Right hindlimb (tissue), 1 donor: Measurements from ENCODE around the gene LEMD3.

ENCODE experiments used
- DNase-seq: peaks from one replicate; pipeline ENCODE4 v3.0.0-alpha.2; 2018

LEMD3 gene

GRCh38 chr12:65170209-65170881, 962 bp downstream of the LEMD3 start:
- DNase-seq: peak; percentile 64

DNA sequence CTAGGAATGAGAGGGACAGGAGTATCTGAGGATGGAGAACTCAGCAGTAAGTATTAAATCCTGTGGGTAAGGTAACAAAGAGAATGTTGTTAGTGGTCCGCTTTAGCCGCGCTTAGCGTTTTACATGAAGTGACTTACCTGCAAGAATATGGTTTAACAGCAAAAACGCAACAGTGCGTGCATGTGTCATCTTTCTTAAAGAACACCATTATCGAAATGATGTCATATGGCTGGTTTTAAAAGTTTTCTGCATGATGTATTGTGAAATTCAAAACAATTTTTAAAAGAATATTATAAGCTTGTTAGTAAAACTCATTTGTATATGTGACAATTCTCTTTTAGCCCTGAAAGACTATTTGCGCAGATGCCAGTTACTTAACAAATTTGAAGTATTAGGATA, 1.7 kb downstream of the LEMD3 start:
- no peak for DNase-seq

DNA sequence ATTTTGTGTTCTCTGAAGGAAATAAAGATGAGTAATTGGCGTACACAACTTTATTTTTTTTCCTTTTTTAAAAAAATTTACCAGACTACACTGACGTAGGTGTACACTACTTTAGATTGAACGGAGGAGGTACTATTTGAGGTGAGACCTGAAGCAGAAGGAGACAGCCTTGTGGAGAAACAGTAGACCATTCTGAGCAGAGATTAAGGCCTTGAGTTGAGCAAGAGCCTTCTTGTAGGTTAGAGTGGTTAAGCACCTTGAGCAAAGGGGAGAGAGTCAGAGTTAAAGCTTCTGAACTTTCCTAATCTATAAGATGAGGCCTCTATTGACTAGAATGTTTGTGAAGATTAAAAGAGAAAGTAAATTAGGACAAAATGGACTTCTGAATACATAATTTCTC, 2.5 kb downstream of the LEMD3 start:
- DNase-seq: no peak

GRCh38 chr12:65175385-65175784, 6.0 kb downstream of the LEMD3 start:
- DNase-seq: no peak

DNA sequence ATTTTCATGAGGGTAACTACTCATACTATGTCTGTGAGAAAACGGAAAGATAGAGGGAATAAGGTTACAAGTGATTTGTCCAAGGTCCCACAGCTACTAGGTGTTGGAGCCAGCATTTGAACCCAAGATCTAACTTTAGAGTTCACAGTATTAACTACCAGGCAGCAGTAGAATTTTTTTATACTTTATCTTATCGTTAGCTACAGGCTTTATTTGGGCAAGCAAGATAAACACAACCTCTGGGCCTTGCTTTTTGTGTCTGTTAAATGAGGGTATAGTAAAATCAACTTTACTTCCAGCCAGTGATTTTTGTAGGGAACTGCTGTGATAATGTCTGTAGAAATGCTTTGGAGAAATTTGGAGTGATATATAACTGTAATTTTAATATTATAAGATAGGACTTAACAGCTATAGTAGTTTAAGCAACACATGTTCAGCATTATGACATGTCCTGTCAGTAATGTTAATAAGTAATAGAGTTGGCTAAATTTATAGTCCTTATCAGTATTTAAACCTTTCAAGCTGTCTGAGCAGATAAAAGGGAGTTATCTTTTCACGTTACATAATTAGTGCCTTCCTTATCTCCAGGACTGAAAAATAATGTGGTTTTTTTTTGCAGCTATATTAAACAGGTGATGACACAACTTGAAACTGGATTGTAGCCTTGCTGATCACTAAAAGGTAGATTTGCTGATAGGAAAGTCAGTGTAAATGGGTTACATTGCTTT, 12.8 kb downstream of the LEMD3 start:
- DNase-seq: no peak

GRCh38 chr12:65184176-65184857, 14.9 kb downstream of the LEMD3 start:
- DNase-seq: no peak

- DNase-seq: no peak
These were observed 15.5 kb downstream of the LEMD3 start for GRCh38 chr12:65184858-65185229.

DNA sequence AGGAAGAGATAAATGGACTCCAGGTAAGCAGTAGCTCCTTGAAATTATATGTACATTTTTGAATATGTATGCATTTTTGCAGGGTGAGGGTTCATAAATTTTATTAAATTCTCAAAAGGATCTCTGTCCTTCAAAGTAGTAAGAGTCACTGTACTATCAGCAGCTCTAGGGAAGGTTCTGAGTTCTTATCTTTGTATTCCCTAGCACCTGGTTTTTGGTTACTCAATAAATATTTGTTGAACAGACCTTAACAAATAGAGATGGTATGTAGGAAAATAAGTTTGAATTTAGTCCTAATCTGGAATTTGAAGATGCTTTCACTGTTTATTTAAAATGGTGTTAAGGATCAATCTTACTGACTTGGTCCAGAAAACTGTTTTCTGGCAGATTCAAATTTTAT, 18.3 kb downstream of the LEMD3 start:
- no peak for DNase-seq

- DNase-seq: no peak
These were observed 18.9 kb downstream of the LEMD3 start for GRCh38 chr12:65188179-65188701.

DNA sequence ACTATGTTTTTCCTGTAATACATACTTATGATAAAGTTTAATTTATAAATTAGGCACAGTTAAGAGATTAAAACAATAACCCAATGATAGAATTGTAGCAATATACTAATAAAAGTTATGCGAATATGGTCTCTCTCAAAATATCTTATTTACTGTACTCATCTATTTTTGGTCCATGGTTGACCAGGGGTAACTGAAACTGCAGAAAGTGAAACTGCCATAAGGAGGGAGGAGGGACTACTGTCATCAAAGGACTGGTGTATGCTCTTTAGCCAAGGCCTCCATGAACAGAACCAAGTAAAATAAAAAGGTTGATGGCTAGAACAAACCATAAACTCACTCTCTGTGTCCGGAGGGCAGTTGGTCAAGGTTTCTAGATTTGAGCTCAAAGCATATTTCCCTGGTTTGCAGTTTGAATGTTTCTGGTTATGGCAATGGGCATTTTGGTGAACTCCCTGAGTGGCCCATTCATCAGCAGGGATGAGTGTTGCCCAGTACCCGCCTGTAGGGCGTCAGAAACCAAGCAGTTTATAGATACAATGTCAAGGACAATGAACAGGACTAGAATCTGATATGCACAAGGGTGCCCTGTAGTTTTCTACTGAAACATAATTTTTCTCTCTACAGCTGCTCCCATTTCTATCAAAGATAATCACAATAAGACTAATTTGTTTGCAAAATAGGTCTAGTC, 19.8 kb downstream of the LEMD3 start:
- no peak for DNase-seq

DNA sequence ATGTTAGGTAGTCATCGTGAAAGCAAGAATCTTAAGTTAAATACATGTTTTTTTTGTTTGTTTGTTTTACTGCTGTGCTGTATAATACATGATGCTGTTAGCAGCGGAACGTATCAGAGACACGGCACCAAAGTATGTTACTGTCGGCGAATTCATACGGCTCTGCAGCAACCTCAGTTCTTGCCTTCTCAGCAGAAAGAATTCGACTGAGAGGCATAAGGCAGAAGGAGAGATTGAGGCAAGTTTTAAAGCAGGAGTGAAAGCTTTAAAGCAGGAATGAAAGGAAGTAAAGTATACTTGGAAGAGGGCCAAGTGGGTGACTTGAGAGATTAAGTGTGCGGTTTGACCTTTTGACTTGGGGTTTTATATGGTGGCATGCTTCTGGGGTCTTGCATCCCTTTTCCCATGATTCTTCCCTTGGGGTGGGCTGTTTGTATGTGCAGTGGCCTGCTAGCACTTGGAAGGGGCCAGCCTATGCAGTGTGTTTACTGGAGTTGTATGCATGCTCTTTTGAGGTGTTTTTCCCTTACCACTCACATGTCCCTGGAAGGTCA, 23.7 kb downstream of the LEMD3 start:
- no peak for DNase-seq

GRCh38 chr12:65194949-65195348, 25.6 kb downstream of the LEMD3 start:
- no peak for DNase-seq

DNA sequence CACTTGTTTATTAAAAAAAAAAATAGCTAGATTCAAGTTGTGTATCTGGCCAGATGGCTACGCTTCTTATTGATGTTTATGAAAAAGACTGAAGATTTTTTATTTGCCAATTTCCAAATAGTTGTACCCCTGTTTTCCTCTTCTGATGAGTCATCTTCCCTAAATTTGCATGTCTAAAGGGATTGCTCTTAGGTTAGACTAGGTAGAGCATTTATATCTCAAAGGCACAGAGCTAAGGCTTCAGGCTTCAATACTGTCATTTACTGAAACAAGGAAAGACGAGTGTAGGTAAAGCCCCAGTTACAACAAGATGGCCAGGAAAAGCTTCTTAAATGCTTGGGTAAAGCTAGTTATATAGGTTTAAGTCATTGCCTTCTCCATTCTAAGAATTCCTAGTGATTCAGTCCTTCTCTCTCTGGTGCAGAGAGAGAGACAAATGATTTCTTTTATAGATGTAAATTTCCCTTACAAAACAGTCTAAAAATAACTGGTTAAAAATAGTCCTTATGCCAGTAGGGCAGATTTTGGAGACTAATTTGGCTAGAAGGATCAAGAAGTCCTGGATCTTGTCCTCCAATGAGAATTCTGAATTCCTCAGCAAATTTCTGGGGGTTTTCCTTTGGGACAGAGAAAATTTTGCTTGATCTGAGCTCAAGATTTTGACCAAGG, 26.1 kb downstream of the LEMD3 start:
- DNase-seq: no peak

DNA sequence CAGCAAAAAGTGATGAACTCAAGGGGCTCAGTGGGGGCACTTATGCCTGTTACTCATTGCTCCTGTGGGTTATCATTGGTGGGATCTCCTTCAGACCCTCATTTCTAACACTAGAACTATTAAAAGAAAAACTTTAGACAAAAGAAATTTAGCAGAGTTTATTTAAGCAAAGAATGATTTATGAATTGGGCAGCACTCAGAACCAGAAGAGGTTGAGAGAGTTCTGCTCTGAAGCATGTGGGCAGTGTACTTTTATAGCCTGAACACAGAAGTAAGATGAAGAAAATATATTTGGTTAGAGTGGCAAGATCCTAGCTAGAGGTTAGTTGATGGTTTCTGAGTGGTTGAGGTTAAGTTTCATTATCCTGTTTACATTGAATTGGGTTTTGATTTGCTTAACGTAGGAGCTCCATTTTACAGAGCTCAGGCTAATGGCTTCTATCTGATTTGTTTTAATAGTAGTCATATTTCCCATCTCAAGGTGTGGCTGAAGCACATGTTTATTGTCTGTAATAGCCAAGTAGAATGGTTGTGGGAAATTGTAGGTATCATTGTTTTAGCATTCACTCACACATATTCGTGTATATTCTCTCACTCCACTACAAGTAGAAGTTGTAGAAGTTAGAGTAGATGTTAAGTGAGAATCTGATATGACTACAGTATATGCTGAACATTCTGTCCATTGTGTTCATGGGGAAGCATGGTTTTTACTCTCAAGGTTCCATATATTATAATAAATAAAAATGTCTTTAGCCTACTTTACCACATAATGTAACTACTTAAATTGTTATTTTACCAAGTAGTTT, 27.6 kb downstream of the LEMD3 start:
- DNase-seq: no peak

DNA sequence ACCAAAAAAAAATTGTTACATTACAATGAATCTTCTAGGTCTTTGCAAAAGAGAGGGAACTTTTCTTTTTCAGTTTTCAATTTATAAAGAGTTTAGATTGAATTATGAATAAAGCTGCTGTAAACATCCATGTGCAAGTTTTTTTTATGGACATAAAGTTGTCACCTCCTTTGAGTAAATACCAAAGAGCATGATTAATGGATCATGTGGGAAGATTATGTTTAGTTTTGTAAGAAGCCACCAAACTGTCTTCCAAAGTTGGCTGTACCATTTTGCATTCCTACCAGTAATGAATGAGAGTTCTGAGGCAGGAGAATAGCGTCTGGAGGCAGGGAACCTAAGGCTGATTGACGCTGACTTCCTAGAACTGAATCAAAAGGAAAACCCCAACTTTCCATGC, 30.2 kb downstream of the LEMD3 start:
- no peak for DNase-seq

- no peak for DNase-seq
These were observed 30.8 kb downstream of the LEMD3 start for GRCh38 chr12:65200007-65200665.

DNA sequence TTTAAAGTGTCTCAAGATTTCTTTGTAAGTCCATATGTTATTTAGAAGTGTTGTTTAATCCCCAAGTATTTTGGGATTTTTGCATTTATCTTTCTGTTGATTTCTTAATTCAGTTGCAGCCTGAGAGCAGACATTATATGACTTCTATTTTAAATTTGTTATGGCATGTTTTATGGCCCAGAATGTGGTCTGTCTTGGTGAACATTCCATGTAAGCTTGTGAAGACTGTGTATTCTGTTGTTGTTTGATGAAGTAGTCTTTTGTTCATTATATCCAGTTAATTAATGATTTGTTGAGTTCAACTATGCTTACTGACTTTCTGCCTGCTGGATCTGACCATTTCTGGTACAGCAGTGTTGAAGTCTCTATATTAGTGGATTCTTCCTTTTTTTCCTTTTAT, 34.0 kb downstream of the LEMD3 start:
- no peak for DNase-seq

GRCh38 chr12:65204886-65205525, 35.6 kb downstream of the LEMD3 start:
- DNase-seq: no peak

DNA sequence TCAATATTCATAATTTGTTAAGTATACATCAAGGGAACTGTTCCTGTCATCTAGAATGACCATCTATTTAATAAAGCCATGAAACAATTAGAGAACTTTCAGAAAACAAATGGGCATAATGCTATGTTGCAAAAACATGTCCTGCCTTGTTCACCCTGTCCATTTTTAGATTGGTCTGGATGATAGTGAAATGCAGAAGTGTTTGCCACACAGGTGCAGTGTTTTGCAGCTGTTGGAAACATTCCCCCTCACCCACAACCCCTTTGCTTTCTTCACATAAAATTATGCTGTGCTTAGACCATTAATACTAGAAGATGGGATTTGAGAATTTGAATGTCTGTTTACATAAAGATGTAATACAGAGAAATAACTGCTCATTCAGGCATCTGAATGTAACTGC, 36.5 kb downstream of the LEMD3 start:
- no peak for DNase-seq

DNA sequence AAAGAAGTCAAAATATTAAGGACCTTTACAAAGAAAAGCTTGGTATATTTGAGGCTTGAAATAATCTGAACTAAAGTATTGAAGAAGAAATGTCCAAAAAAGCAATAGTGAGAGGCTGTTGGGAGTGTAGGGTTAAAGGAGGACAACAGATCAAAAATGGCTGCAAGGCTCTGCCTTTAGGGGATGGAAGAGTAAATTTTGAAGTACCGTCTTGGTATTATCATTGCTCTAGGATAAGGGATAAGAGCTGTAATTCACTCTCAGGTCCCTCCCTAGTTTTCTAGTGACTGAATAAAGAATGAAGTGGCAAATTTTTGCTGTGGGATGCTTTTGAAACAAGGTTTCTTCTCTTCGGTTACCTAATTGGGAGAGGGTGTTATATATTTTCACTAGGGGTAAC, 38.7 kb downstream of the LEMD3 start:
- no peak for DNase-seq
